Measurements from ENCODE around the gene MDM2.

Gene MDM2

DNA sequence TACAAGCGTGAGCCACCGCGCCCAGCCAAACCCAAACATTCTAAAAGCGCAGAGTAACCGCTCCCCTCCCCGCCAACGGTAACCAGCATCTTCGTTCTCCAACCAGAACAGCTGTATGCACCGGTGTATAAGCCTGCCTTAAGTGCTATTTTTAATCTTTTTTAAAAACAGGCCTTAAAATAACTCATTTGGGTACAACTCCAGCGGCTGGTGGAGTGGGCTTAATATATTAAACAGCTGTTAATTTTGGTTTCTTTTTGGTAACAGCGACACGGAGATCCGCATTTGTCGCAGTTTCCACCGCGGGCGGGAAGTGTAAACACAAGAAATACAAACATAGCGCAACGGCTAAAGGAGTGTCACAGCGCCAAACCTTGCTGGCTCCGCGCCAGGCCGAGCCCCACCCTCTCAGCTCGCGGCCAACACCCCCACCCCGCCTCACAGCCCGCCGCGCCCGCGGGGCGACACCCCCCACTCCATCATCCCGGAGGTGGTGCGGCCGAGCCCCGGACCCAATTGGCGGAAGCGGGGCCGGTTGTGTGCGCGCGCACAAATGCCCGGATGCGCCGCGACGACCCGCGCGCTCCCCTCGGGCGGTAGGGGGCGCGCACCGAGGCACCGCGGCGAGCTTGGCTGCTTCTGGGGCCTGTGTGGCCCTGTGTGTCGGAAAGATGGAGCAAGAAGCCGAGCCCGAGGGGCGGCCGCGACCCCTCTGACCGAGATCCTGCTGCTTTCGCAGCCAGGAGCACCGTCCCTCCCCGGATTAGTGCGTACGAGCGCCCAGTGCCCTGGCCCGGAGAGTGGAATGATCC is at the start of gene MDM2:
Gene MDM2 (plus strand): TSS at position 602 of the 812 bp plus-strand sequence. CDS start 301 bp downstream, outside the sequence.
- DNase-seq: peak; percentile 97

DNA sequence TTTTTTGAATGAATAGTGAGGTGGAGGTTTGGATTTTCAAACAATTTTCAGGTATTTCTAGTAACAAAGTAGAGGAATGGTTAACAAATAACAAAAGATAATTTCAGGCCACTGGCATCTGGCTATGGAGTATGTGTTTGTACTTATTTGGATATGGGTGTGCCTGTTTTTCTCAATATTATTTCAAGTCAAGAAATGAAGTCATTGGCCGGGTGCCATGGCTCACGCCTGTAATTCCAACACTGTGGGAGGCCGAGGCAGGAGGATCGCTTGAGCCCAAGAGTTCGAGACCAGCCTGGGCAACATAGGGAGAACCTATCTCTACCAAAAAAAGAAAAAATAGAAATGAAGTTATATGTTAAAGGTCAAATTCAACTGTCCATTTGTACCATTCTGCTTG is 48.1 kb upstream of the MDM2 start:
- no peak for DNase-seq

DNA sequence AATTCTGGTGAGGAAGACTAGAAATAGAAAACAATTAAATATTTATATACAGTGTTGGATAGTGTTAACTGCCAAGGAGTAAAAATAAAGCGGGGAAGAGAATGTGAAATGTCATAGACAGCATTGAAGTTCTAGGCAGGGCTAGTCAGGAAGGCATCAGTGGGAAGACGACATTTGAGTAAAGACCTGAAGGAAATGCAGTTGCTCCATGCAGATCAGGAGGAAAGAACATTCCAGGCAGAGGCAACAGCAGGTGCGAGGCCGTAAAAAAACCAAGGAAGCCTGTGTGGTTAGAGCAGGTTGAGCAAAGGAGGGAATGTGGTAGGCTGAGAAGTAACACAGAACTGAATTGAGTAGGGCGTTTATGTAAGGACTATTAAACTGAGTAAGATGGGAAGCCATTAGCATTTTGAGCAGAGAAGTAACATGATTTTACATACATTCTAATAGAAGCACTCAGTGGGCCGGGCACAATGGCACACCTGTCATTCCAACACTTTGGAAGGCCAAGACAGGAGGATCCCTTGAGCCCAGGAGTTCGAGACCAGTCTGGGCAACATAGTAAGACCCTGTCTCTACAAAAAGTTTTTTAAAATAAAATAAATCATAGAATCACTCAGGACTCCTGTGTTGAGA is 47.1 kb upstream of the MDM2 start:
- DNase-seq: no peak

DNA sequence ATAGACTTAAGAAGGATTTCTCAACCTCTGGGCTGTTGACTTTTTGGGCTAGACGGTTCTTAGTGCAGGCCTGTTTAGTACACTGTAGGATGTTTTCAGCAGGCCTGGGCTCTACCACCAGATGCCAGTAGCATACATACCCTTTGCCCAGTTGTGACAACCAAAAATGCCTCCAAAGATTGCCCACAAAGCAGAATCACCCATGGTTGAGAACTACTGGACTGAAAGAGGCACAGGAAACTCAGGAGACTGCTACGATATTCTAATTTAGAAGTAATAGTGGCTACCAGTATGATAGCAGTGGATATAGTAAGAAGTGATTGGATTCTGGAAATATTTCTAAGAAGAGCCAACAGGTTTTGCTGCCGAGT is 46.5 kb upstream of the MDM2 start:
- DNase-seq: no peak

DNA sequence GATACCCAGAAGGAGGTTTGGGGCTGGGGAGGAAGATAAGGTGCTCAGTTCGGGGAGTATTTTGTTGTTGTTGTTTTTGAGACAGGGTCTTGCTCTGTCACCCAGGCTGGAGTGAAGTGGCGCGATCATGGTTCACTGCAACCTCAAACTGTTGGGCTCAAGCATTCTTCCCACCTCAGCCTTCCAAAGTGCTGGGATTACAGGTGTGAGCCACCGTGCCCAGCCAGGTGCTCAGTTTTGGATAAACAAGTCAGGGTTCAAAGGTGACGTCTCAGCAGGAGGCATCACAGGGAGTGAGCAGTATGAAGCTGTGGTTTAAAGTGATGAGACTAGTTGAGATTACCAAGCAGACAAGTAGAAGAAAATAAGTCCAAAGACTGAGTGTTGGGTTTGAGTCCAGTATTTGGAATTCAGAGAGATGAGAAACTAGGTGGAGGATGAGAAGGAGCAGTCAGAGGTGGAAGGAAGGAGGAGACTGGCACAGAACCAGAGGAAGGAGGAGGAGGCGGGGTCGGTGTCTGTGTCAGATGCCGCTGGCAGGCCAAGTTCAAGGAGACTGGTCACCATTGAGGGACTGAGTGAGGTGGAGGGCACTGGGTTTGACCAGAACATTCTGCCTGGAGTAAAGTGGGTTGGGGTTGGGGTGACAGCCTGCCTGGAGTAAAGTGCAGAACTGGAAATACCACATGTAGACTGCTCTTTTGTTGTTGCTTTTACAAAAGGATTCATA is 45.9 kb upstream of the MDM2 start:
- no peak for DNase-seq

DNA sequence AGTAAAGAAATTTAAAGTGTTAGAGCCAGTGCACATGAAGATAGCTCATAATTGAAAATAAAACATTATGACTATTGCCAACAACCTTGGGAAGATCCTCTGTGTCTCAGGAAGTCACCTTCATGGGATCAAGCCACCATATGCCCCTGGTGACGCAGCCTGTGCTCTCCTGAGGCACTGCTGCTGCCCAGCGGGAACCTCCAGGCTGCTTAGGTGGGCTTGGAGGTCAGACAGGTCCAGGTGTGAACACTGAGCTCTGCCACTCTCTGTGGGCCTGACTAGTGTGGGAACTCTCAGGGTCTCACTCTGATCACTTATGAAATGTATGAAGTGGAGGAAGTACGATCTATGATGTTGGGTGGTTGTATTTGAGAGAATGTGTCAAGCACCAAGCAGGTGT is 45.3 kb upstream of the MDM2 start:
- DNase-seq: no peak

DNA sequence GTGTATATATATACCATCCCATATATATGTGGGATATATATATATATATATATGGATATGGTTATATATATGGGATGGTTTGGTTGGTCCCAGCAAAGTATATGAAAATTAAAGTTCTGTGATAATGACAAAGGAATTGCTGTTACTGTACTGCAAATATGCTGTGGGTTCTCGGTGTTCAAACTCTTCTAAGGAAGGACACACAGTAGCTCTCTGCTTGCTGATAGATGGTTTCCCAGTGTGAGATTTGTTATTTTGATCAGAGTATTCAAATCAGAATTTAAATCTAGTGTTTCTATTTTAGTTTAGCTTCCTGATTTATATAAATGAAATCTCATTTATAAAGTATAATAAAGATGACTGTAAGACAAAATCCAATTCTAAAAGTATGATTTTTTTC is 42.3 kb upstream of the MDM2 start:
- no peak for DNase-seq

DNA sequence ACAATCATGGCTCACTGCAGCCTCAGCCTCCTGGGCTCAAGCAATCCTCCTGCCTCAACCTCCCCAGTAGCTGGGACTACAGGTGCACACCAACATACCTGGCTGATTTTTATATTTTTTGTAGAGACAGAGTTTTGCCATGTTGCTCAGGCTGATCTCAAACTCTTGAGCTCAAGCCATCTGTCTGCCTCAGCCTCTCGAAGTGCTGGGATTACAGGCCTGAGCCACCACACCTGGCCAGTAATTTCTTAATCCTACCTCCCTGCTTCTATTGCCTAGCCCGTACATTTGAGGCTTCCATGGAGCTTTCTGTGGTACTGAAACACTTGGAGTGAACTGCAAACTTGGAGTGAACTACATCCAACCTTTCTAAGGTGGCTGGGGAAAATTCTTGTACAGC is 41.3 kb upstream of the MDM2 start:
- DNase-seq: no peak

DNA sequence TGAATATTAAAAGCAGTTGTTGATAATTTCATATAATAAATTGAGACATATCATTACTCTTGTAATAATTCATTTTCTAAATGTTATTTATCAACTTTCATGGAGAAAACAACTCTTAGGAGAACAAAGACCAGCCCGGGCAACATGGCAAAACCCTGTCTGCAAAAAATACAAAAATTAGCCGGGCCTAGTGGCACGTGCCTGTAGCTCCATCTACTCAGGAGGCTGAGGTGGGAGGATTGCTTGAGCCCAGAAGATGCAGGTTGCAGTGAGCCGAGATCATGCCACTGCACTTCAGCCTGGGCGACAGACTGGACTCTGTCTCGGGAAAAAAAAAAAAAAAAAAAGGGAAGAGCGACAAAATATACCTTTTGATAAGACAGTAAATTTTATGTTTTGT is 40.8 kb upstream of the MDM2 start:
- DNase-seq: no peak

DNA sequence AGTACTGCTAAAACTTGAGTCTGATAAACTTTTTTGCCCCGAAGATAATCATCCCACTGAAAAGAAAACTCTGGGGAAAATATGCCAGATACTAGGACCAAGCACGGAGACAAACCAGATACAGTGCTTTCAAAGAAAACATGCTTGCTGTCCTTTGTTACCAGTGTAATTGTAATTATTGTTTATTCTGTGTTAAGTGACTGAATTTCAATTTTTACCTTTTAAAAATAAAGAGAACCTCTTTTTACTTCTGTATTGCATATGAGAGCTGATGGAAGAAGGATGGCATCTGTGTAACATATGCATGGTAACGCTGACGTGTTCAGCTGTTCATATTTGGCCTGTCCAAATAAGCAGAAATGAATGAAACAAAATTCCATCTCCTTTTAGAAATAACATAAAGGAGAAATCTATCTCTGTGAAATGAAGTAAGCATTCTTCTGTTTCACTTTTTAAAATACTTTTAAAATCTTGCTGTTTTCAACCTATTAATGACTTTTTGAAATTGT is 39.5 kb upstream of the MDM2 start:
- no peak for DNase-seq

DNA sequence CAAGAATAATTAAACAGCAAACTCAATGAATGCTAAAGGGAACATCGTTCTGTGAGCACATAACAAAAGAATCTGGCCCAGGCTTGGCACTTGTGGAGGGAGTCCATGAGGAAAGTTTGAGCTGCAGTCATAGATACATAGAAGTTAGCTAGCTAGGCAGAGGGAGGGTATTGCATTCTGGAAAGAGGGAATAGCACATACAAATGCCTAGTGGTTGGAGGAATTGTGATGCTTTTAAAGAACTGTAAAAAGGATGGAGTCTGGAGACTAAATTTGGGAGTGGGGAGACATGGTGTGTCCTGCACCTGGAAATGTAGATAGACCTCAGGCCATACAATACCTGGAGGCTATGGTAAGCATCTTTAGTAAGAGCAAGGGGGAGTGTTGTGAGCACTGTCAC is 38.0 kb upstream of the MDM2 start:
- no peak for DNase-seq

DNA sequence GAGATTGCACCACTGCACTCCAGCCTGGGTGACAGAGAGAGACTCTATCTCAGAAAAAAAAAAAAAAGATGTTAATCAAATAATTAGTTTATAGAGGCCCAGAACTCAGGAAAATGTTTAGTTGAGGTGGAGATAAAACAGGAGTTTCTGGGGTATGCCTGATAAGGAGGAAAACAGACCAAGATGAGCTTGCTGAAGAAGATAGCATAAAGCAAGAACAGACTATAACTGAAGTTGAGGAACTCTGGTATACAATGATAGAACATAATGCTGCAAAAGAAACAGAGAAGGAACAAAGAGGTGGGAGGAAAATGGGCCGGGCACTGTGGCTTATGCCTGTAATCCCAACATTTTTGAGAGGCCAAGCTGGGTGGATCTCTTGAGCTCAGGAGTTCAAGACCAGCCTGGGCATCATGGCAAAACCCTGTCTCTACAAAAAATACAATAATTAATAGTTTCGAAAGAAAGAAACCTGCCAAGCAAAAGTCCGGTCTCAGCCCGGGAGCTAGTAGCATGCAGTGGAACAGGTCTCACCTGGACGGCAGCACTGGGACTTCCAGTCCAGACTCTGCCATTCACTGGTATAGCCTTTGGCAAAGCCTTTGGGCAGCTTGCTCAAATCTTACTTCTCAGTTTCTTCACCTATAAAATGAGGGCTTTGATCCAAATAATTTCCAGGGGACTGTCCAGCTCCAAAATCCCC is 36.6 kb upstream of the MDM2 start:
- DNase-seq: no peak

DNA sequence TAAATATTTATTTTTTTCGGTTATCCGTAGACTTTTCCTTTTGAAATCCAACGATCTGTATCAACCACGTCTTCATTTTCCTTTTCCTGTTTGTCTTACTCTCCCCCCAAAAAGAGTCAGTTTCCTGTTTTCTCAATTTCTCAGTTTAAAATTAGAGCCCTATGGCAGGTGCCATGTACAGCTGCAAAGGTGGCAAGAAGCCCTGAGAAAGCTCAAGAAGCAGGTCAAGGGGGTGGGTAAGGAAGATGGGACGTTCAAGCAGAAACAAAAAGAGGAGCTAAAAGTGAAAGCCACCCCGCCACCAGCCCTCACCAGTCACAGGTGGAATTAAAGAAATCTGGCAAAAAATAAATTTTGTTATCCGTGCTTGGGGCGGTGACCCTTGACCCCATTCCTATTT is 35.3 kb upstream of the MDM2 start:
- DNase-seq: no peak

DNA sequence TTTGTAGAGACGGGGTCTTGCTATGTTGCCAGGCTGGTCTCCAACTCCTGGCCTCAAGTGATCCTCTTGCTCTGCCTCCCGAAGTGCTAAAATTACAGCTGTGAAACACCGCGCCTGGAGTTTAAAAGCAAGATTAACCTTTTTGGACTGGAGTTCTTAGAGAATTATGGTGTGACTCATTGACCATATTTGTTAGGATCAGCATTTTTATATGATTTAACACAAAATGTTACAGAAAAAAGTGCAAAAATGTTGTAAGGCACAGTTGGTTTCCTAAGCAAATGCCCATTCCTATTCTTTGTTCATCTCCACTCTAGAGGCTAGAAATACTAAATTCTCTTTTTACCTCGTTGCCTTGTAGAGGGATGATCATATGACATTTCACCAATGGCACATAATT is 34.4 kb upstream of the MDM2 start:
- no peak for DNase-seq

DNA sequence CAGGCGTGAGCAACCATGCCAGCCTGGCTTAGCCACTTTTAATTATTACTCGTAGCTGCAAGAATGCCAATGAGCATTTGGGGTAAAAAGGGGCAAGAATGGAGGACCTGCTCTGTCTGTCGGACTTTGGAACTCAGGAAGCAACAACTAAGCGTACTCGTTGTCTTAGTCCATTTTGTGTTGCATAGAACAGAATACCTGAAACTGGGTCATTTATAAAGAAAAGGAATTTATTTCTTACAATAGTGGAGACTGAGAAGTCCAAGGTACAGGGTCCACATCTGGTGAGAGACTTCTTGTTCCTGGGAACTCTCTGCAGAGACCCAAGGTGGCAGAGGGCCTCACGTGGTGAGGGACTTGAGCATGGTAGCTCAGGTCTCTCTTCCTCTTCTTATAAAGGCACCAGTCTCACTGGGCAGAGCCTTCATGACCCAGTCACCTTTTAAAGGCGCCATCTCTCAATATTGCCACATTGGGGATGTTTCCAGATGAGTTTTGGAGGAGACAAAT is 32.8 kb upstream of the MDM2 start:
- no peak for DNase-seq

DNA sequence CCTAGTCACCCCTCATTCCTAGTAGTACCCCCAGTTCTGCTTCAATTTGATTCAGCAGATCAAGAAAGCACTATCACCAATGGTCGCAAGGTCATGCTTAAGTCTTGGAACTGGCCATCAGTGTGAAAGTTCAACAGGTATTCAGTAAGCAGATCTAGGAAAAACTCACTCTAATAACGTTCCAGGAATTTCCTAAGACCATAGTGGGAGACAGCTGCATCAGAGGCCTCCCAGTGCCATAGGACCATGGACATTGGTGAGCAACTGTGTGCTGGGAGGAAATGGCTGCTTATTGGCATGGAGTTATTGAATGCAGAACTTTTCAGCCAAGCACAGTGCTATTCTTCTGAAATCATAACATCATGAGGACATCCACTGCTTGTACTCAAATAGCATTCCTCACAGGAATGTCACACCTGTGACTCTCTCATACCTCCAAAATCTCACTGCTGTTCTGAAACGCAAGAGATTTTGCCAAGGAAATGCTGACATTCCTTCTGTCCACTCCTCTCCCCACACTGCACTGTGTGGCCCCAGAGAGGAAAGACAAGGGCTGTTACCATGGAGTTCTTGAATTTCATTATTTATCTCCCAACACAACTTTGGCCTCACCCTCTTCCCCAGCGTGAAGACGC is 30.9 kb upstream of the MDM2 start:
- DNase-seq: no peak

DNA sequence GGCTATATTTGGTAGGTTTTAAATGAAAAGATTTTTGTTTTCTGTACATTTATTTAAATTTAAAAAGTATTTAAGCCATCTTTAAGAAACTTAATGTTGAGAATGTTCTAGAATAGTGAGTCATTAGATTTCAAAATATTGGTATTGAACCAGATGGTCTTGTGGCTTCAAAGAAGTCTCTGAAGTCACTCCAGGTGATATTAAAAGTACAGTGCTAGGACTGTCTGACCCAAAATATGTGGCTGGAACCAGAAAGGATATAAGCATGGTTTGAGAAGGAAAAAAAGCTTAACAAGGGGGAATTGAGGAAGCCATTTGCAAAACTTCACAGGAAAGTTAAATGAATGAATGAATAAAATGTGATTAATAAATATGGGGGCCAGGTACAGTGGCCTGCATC is 28.7 kb upstream of the MDM2 start:
- no peak for DNase-seq

DNA sequence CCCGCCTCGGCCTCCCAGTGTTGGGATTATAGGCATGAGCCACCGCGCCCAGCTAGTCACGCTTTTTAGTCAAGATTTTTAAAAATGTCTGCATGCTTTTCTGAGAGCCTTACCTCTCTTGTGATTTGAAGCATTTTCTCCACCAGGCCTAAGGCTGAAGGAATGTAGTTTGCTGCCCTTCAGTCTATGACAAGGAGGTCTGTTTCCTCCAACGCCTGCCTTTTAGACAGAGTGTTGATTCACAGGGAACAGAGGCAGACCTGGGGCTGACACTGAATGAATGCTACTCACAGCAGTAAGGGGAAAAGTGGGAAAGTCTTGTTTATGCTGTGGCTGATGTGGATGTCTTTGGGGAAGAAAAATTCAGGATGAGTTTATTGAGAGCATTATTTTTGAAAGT is 27.2 kb upstream of the MDM2 start:
- no peak for DNase-seq

DNA sequence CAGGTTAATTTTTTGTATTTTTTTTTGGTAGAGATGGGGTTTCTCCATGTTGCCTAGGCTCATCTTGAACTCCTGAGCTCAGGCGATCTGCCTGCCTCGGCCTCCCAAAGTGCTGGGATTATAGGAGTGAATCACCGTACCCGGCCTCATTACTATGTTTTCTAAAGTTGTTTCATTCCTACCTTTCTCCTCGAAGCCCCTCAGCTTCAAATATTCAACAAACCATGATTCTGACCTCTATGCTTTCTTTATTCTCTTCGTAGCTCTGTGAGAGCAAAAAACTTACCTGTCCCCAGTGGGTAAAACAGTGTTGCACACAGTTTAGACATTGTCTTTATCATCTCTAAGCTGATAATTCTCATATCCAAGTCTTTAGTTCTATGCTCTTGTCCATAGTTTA is 26.2 kb upstream of the MDM2 start:
- DNase-seq: no peak

DNA sequence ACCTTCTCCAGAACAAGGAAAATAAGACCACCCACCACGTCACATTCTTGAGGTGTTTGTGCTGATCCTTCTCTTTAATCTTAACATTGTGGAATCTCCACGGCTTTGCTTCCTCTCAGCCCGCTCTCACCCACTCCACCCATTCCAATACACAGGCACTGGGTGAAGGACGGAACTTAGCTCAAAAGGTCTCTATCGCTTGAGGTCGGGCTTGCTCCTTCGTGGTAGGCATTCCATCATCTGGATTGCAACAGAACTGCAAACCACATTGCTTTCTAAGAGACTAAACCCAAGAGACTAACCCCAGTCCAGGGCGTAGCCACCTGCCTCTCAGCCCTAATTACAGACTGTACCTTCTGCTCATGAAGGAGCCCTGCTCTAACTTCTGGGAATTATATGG is 24.0 kb upstream of the MDM2 start:
- no peak for DNase-seq

DNA sequence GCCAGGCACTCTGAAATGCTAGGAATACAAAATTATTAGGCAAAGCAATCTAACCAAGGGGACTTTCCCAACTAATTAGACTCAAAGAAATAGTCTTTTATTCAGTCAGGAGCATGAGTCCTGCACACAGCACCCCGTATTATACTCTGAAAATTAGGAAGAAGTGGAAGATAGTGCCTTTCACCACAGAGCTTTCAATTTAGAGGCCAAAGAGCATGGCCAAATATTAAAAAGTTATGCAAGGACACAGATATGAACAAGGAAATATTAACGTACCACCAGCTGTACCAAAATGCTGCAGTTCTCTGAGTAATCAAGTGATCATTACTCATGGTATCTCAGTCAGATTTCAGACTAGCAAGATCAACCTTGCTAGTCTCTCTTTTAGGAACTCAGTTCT is 22.6 kb upstream of the MDM2 start:
- DNase-seq: no peak

DNA sequence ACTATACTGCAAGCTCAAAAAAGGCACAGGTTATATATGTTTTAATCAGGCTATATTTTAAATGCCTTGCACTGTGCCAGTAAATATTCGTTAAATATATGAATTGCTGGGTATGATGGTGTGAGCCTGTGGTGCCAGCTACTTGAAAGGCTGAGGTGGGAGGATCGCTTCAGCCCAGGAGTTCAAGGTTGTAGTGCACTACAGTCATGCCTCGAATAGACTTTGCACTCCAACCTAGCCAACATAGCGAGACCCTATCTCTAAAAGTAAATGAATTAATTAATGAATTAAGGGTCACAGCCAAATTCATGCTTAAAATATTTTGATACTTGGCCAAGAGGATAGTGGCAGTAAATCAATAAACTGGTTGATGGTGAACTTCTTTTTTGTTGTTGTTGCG is 22.2 kb upstream of the MDM2 start:
- no peak for DNase-seq

DNA sequence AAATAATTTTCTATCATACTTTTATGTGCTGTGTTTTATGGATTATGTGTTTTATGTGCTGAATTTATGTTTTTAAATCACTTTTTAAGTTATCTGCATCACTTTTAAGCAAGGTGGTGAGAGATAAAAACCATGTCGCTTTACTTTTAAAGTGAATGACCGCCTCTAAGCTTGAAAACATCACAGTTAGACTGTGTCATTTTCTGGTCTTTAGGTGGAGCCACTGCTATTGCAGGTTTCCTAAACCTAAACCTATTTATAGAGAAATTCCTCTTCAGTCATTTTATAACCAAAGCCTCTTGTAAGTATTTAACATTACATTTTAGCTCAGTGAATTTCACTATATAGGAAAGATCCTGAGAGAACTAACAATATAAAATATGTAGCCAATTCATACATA is 21.0 kb upstream of the MDM2 start:
- no peak for DNase-seq

Measured in activated CD8-positive, alpha-beta memory T cell treated with anti-CD3 and anti-CD28 coated beads for 24 hours (primary cell).